Activated naive CD8-positive, alpha-beta T cell (primary cell): Measurements from ENCODE around the gene SLC12A6.

Experiments
- H3K27ac Mint-ChIP-seq: one replicate; pipeline ENCODE4 v1.8.0; 2021; ENCODE audit warnings: mixed read lengths
- H3K27me3 Mint-ChIP-seq: one replicate; pipeline ENCODE4 v1.8.0; 2021; ENCODE audit warnings: mixed read lengths
- H3K36me3 Mint-ChIP-seq: one replicate; pipeline ENCODE4 v1.8.0; 2021; ENCODE audit warnings: mixed read lengths
- H3K4me1 Mint-ChIP-seq: one replicate; pipeline ENCODE4 v1.8.0; 2021; ENCODE audit warnings: low read depth, mixed read lengths
- H3K4me3 Mint-ChIP-seq: one replicate; pipeline ENCODE4 v1.8.0; 2021; ENCODE audit warnings: mild to moderate bottlenecking, mixed read lengths
- H3K9me3 Mint-ChIP-seq: one replicate; pipeline ENCODE4 v1.8.0; 2021; ENCODE audit warnings: low read depth, mixed read lengths

SLC12A6 gene

GRCh38 chr15:34271493-34271892, 66.1 kb downstream of the SLC12A6 start:
- Mint-ChIP-seq H3K27ac (no peak overlapping the region), H3K36me3 (peaks cover 6% of the 10 kb centered on the region), H3K27me3 (no peaks in the 10 kb centered on the region), H3K4me3 (no peak overlapping the region), H3K9me3 (no peaks in the 10 kb centered on the region), H3K4me1 (peaks cover 13% of the 10 kb centered on the region)

- H3K36me3 Mint-ChIP-seq: peaks cover 4% of the 10 kb centered on the region
These were observed 70.8 kb downstream of the SLC12A6 start for GRCh38 chr15:34266751-34267150.

DNA sequence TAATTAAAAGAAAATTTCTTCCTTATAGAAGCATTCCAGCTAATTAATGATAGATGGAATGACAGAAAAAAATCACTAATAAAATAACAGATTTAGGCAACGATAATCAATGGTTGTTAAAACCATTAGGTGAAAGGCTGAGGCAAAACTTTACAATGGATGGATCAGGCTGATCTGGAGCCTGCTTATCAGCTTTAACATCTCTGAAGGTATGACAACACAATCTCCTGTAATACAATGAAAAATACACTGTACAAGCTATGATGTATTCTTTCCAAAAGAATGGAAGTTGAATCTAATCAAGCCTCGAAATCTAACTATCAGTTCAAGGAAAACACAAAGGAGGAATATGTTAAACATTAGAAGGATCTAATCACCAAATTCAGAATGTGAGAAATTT, 73.5 kb downstream of the SLC12A6 start:
- no peaks in the 10 kb centered on the region for H3K36me3 Mint-ChIP-seq
- no peaks in the 10 kb centered on the region for H3K9me3 Mint-ChIP-seq
- H3K27me3 Mint-ChIP-seq: no peaks in the 10 kb centered on the region
- H3K27ac Mint-ChIP-seq: peak overlapping the region; percentile 82
- H3K4me1 Mint-ChIP-seq: peaks cover 9% of the 10 kb centered on the region
- H3K4me3 Mint-ChIP-seq: no peak overlapping the region

More at GRCh38 chr15:34266751-34267150, 70.8 kb downstream of the SLC12A6 start:
- Mint-ChIP-seq H3K9me3 (no peaks in the 10 kb centered on the region), H3K4me3 (no peak overlapping the region), H3K27ac (peak overlapping the region; percentile 5), H3K27me3 (no peaks in the 10 kb centered on the region), H3K4me1 (peaks cover 9% of the 10 kb centered on the region)

DNA sequence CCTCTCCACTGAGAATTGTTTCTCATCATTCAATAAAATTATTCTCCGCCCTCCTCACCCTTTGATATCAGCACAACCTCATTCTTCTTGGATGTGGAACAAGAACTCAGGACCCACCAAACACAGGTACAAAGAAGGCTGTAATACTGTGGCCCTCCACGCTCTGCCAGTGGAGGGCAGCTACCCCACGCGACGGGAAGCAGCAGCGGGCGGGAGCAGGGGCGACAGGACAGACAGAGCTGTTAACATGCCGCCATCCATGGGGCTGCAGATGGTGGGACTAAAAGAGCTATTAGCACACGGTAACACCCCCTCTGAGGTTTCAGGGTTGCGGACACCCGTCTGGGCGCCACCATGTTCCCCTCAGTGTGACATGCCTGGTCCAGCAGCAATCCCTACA, 75.2 kb downstream of the SLC12A6 start:
- Mint-ChIP-seq H3K9me3 (no peaks in the 10 kb centered on the region), H3K27ac (no peak overlapping the region), H3K4me3 (no peak overlapping the region), H3K4me1 (peaks cover 11% of the 10 kb centered on the region), H3K36me3 (peaks cover 2% of the 10 kb centered on the region), H3K27me3 (no peaks in the 10 kb centered on the region)

- Mint-ChIP-seq H3K4me1 (peaks cover 10% of the 10 kb centered on the region), H3K27me3 (no peaks in the 10 kb centered on the region), H3K36me3 (peaks cover 2% of the 10 kb centered on the region), H3K4me3 (no peak overlapping the region), H3K9me3 (no peaks in the 10 kb centered on the region), H3K27ac (peak overlapping the region; percentile 36)
These were observed 78.0 kb downstream of the SLC12A6 start for GRCh38 chr15:34259566-34259965.

GRCh38 chr15:34258151-34258550, 79.4 kb downstream of the SLC12A6 start:
- Mint-ChIP-seq H3K27ac (peak overlapping the region; percentile 89), H3K27me3 (no peaks in the 10 kb centered on the region), H3K4me1 (peaks cover 6% of the 10 kb centered on the region), H3K36me3 (peaks cover 7% of the 10 kb centered on the region), H3K4me3 (no peak overlapping the region), H3K9me3 (no peaks in the 10 kb centered on the region)

DNA sequence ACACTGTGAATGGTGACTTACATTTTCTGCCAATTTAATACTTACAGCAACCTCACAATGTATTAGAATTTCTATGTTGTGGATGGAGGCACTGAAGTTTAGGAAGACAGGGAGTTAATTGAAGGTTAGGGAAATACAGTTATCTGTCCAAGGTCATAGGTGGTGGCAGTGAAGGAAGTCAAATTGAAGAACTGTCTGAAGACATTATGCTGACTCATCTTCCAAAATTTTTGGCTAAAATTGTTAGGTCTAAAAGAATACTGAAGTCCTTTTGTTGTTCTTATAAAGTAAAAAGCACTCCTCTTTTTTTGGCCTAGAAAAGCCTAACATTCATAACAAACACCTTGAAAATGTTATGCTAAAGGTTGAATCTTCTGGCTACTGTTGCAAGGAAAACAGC, 85.0 kb downstream of the SLC12A6 start:
- H3K27ac Mint-ChIP-seq: peak overlapping the region; percentile 66
- H3K4me1 Mint-ChIP-seq: peaks cover 9% of the 10 kb centered on the region
- H3K9me3 Mint-ChIP-seq: no peaks in the 10 kb centered on the region
- H3K4me3 Mint-ChIP-seq: no peak overlapping the region
- peaks cover 8% of the 10 kb centered on the region for H3K36me3 Mint-ChIP-seq
- no peaks in the 10 kb centered on the region for H3K27me3 Mint-ChIP-seq

DNA sequence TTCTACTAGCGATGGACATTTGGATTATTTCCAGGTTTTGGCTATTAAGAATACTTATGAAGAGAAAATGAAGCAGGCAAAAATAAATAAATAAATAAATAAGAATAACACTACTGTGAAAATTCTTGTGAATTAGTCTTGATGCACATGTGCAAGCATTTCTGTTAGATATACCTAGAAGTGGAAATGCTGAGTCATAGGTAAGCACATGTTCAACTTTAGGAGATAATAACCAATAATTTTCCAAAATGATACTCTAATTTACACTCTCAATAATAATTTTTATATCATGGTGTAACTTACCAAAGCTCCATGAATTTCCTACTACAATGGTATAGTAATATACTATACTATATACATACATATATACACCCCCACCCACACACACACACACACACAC, 89.4 kb downstream of the SLC12A6 start:
- H3K4me1 Mint-ChIP-seq: peaks cover 6% of the 10 kb centered on the region
- peak overlapping the region; percentile 87 for H3K27ac Mint-ChIP-seq
- no peak overlapping the region for H3K4me3 Mint-ChIP-seq
- H3K36me3 Mint-ChIP-seq: peaks cover 4% of the 10 kb centered on the region
- no peaks in the 10 kb centered on the region for H3K27me3 Mint-ChIP-seq
- H3K9me3 Mint-ChIP-seq: no peaks in the 10 kb centered on the region

GRCh38 chr15:34246276-34246976, 91.2 kb downstream of the SLC12A6 start:
- H3K36me3 Mint-ChIP-seq: peaks cover 4% of the 10 kb centered on the region
- H3K4me1 Mint-ChIP-seq: peaks cover 11% of the 10 kb centered on the region
- no peaks in the 10 kb centered on the region for H3K27me3 Mint-ChIP-seq
- H3K9me3 Mint-ChIP-seq: no peaks in the 10 kb centered on the region
- peak overlapping the region; percentile 64 for H3K27ac Mint-ChIP-seq
- H3K4me3 Mint-ChIP-seq: no peak overlapping the region

- Mint-ChIP-seq H3K9me3 (no peaks in the 10 kb centered on the region), H3K36me3 (peaks cover 2% of the 10 kb centered on the region), H3K4me1 (peaks cover 30% of the 10 kb centered on the region), H3K27me3 (no peaks in the 10 kb centered on the region), H3K4me3 (no peak overlapping the region), H3K27ac (peak overlapping the region; percentile 61)
These were observed 94.4 kb downstream of the SLC12A6 start for GRCh38 chr15:34243226-34243625.

DNA sequence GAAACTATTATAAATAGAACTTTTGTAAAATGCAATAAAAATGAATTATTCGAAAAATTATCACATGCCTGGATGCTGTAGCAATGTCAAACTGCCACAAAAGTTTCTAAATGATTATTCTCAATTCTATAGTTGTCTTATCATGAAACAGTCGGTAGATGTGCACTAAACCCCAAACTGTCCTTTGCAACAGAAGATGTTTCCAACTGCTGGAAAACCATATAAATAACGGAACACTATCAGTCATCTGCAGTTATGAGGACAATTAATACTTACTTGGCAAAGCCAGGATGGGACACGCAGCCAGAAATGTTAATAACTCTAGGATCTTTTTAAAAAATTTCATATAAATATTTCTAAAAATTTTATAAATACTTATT, 95.3 kb downstream of the SLC12A6 start:
- Mint-ChIP-seq H3K4me3 (no peak overlapping the region), H3K27me3 (no peaks in the 10 kb centered on the region), H3K36me3 (peaks cover 2% of the 10 kb centered on the region), H3K9me3 (no peaks in the 10 kb centered on the region), H3K4me1 (peaks cover 32% of the 10 kb centered on the region), H3K27ac (peak overlapping the region; percentile 66)

DNA sequence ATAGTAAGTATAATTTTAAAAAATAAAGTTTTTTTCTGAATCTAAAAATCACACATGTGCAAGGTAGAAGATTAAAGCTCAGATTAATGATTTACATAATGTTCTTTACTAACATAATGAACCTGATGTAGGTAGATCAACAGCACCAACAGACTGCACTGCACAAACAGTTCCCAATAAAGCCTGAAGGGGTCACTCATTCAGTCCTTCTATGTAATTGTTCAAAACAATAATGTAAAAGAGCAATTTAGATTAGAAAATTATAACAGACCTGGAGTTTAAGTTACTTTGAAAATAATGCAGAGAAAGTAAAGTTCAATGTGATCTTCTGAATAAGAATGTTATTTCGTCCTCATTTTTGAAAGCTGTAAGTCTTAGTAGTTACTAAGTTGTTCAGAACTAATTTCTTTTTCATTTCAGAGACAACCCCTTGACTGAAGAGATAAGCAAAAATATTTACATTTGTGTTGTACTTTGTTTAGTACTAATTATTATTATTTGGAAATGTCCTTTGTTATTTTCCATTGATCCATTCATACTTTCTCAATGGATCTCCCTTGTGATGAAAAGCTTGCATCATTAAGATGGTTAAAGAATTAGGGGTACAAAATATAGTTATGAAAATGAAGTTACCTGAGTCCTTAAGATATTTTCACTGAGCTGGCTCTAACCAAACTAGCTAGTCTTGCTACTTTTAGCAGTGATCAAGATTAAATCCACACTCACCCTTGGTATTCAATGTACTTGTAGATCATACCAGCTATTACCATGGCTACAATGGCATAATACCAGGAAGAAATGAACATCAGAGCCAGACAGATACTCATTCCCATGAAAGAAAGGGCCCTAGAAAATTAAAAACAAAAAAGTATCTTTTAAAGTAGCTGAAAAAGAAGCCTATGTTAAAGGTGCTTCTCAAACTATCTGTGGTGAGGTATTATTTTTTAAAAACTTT, 95.9 kb downstream of the SLC12A6 start:
- Mint-ChIP-seq H3K4me1 (peaks cover 31% of the 10 kb centered on the region), H3K4me3 (no peak overlapping the region), H3K9me3 (no peaks in the 10 kb centered on the region), H3K36me3 (peaks cover 2% of the 10 kb centered on the region), H3K27ac (peak overlapping the region; percentile 66), H3K27me3 (no peaks in the 10 kb centered on the region)

DNA sequence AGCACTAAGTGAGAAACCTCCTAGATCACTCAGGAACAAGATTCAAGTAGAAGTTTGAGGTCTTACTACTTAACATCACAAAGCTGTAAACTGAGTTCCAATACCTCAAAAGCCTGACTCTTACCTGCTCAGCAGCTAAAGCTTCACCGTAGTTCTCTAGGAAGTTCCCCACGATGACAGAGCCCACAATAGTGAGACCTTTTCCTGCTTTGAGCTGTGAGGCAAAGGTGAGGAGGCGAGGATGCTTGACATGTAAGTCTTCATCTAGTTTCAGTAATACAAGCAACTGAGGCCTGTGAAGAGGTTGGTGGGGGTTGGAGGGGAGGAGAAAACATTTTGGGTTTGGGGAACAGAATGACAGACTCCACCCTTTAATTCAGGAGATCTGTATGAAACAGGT, 97.0 kb downstream of the SLC12A6 start:
- H3K27ac Mint-ChIP-seq: peak overlapping the region; percentile 68
- H3K9me3 Mint-ChIP-seq: no peaks in the 10 kb centered on the region
- no peaks in the 10 kb centered on the region for H3K27me3 Mint-ChIP-seq

GRCh38 chr15:34239151-34239808, 98.3 kb downstream of the SLC12A6 start:
- peak overlapping the region; percentile 68 for H3K4me3 Mint-ChIP-seq
- peaks cover 4% of the 10 kb centered on the region for H3K36me3 Mint-ChIP-seq
- peak overlapping the region; percentile 95 for H3K27ac Mint-ChIP-seq
- no peaks in the 10 kb centered on the region for H3K9me3 Mint-ChIP-seq
- no peaks in the 10 kb centered on the region for H3K27me3 Mint-ChIP-seq
- H3K4me1 Mint-ChIP-seq: peaks cover 31% of the 10 kb centered on the region

More for the DNA sequence above, 97.0 kb downstream of the SLC12A6 start:
- Mint-ChIP-seq H3K36me3 (peaks cover 4% of the 10 kb centered on the region), H3K4me3 (no peak overlapping the region), H3K4me1 (peaks cover 31% of the 10 kb centered on the region)

DNA sequence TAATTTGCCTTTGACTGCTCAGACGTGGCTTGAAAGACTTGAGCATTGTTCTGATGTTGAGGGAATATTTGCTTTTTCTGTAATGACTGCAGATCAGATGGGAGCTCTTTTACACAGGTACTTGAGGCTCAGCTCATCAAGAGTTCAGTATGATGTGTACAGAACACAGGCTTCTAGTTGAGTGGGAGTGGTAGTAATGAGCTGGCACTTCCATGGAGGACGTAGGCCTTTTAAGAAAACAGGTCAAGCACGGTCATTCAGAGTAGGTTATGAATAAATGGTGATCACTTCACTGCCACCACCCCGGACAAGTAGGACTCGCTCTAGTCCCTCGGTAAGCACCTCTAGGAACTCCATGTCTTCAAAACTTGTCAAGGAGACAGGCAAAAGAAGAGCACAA, 104.0 kb downstream of the SLC12A6 start:
- Mint-ChIP-seq H3K4me1 (peaks cover 5% of the 10 kb centered on the region), H3K9me3 (no peaks in the 10 kb centered on the region), H3K36me3 (peaks cover 4% of the 10 kb centered on the region), H3K4me3 (no peak overlapping the region), H3K27ac (peak overlapping the region; percentile 71), H3K27me3 (no peaks in the 10 kb centered on the region)
